Activated CD4-positive, alpha-beta T cell treated with anti-CD3 and anti-CD28 coated beads for 4 hours (primary cell): ENCODE measurements around the gene UBP1.
"Not testable (repeated sequence)": the region's sequence is repeated elsewhere in the genome, so short reads cannot be mapped to it uniquely, and the experiment has no call there.

Source experiments
- DNase-seq, 2 donors: peaks; one replicate each; pipeline ENCODE4 v3.0.0-alpha.2; 2020

Gene UBP1

DNA sequence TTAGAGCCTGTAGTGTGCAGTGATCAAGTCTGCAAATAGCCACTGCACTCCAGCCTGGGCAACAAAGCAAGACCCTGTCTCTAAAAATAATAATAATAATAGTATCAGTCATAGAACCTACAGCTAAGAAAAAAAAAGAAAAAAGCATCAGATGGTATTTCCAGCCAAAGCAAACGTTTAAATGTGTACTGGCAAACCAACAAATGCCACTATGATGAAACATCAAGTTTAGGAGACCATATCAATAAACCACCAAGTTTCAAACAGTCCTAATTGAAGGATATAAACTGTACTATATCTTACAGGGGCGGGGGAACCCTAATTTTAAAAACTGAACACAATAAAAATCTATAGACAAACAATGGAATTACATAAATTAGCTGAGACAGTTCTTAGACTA lies 6.4 kb downstream of the UBP1 start:
- no peak for DNase-seq

DNA sequence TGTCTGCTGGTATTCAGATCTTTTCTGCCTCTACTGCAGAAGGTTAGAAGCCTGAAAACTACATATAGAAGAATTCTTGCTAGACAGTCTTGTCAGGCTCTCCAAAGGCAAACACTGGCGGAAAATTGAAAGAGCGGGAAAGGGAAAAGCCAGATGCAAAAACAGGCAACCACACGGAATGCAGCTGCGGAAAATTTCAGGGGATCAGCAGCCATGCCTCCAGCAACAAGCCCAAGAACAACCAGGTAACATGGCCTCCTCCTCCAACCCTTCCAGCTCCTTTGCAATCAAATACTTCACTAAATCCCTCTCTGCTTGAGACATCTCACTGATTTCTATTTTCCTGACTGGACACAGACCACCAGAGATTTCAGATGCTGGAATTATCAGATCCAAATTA lies 9.6 kb downstream of the UBP1 start:
- DNase-seq, result no peak

DNA sequence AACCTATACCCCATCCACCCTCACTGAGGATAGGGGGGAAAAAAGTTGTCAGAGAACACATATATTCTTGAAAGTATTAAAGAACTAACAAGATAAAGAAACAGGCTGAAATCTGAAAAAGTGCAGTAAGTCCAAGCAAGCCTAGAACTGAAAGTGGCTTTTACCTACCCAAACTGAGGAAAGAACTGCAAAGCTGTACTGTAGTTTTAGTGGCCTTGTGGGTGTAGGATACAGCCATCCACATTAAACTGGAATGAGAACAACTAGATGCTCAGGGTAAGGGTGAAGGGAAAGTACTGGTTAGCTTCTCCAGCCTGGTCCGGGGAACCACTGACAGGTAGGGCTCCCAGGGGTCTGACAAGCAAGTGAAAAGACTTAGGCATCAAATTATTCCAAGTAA lies 10.1 kb downstream of the UBP1 start:
- DNase-seq, result no peak

DNA sequence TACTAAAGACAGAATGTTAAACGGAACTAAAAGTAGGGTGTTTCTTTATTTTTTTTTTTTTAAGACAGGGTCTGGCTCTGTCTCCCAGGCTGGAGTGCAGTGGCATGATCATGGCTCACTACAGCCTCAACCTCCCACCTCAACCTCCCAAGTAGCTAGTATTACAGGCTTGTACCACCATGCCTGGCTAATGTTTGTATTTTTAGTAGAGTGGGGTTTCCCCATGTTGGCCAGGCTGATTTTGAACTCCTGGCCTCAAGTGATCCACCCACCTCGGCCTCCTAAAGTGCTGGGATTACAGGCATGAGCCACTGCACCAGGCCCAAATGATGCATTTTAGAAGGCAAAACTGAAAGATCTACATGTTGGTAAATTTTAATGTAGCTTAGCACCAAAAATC lies 10.9 kb downstream of the UBP1 start:
- not testable (repeated sequence) for DNase-seq

GRCh38 chr3:33428734-33429133 lies 11.5 kb downstream of the UBP1 start:
- DNase-seq, result no peak

GRCh38 chr3:33426630-33427317 lies 13.4 kb downstream of the UBP1 start:
- no peak for DNase-seq

GRCh38 chr3:33426068-33426467 lies 14.1 kb downstream of the UBP1 start:
- DNase-seq, result no peak

DNA sequence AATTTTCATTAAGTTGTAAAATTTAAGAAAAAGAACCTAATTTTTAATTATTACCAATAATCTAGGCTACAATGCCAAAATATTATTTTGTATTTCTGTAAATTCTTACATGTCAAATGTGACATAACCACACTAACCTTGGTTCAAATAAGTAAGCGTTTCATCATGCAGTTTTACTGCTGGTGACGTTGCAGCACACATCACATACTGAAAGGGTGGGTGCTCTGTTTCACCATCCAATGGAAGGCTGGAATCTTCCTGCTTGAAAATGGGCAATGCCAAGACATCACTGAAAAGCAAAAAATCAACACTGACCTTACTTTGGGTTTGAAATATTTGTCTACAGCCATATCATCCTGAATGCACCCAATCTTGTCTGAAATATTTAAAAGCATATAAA lies 14.8 kb downstream of the UBP1 start:
- DNase-seq, result no peak

DNA sequence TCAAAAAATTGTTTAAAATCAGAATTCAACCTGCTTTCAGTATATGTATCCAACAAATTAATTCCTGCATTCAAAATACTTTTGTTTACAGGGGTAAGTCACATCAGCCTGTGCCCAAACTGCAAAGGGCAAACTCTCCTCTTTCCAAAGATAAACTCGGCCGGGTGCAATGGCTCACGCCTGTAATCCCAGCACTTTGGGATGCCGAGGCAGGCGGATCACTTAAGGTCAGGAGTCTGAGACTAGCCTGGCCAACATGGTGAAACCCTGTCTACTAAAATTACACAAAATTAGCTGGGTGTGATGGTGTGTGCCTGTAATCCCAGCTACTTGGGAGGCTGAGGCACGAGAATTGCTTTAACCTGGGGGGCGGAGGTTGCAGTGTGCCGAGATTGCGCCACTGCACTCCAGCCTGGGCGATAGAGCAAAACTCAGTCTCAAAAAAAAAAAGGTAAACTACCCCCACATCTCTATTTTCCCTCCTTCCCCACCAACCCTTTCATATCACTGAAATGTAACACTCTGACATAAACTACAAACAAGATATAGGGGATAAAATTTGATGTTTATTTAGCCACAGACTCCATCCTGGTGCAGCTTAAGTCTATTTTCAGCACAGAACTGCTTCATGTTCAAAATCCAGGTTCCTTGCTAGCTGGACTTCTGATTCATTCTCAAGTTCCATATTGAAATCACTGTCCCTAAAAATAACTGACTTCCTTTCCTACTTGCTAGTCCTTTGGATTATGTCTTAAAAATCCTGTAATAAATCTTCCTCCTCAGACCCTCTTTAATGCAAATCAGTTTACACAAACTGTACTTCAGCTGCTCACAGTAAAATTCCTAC lies 15.4 kb downstream of the UBP1 start:
- DNase-seq, result no peak

GRCh38 chr3:33420966-33421365 lies 19.2 kb downstream of the UBP1 start:
- DNase-seq, result no peak

DNA sequence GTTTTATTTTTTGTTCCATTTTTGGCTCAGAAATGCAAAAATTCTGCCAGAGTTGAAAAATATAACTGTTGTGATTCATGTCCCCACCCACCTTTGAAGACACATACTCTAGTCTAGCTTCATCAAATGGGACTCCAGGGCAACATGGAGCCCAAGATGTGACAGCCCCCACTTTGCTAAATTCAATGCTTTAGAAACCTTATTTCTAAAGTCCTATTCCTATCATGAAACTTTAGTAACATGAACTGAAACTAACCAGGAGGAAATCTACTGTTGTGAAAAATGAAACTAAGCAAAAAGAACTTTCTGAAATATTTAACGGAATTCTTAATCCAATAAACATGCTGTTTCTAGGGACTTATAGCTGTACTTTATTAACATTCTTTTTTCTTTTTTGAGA lies 20.3 kb downstream of the UBP1 start:
- DNase-seq, result no peak

- DNase-seq, result no peak
Observed at GRCh38 chr3:33417066-33417673, 23.0 kb downstream of the UBP1 start.

- not testable (repeated sequence) for DNase-seq
Observed at GRCh38 chr3:33410816-33411215, 29.4 kb downstream of the UBP1 start.

DNA sequence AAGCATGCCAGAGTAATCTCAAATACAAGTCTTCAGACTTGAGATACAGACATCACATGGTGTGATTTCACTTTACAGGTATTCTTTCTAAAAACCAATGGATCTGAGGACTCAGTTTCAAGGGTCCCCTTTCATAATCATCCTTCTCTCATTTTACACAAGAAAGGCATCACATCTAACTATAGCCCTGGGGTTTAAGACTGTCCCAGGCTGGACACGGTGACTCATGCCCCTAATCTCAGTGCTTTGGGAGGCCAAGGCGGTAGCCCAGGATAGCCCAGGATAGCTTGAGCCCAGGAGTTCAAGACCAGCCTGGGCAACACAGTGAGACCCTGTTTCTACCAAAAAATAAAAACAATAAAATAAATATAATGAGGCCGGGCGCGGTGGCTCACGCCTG lies 36.4 kb downstream of the UBP1 start:
- no peak for DNase-seq

DNA sequence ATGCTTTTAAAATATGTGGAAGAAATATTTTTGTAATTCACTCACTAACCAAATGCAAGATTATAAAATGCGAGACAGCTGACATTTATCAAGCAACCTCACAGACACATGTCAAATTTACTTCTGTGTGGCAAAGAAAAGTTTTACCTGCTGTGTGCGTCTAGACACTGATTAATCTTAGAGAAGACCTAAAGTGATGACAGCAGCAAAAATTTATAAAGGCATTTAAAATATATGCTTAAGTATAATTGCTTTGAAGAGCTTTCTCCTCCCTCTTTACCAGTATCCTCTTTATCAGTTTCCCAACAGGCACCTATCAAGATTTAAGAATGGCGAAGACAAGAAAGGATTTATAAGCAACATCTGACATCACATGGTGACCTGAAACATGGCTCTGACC lies 37.3 kb downstream of the UBP1 start:
- no peak for DNase-seq

DNA sequence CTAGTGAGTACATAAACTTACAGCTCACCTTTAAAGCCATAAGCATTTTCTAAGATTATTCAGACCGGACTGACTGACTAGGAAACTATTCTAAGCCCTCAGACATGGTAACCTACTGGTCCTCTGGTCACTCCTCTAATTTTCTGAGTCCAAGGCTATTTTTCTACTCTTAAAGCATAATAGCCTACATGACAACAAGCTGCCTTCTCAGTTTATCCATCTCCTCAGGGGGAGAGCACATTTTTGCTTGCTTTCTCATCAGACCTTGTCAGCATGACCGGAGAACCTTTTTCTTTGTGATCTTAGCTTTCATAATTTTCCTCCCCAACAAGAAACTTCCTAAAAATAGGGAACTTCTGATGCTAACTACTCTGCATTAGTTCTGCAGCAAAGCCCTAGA lies 38.4 kb downstream of the UBP1 start:
- no peak for DNase-seq

GRCh38 chr3:33398410-33398809 lies 41.8 kb downstream of the UBP1 start:
- no peak for DNase-seq

DNA sequence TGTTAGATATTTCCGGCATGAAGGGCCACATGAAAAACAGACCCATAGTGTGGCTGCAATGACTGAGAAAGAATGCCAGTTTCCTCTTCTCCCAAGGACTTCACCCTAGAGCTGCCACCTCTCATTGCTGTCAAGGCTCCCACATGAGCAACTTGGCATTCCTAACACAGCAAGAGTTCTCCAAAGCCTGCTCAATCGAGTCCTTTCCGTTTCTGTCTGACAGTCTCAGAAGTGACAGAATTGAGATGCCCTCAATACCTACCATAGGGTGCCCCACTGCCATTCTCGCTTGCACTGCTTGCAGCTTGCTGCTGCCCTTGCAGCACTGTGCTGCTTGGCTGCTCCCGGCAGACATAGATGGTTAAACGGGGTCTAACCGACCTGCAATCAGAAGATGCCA lies 44.3 kb downstream of the UBP1 start:
- DNase-seq, result no peak

- no peak for DNase-seq
Observed at GRCh38 chr3:33394403-33395054, 45.7 kb downstream of the UBP1 start.

DNA sequence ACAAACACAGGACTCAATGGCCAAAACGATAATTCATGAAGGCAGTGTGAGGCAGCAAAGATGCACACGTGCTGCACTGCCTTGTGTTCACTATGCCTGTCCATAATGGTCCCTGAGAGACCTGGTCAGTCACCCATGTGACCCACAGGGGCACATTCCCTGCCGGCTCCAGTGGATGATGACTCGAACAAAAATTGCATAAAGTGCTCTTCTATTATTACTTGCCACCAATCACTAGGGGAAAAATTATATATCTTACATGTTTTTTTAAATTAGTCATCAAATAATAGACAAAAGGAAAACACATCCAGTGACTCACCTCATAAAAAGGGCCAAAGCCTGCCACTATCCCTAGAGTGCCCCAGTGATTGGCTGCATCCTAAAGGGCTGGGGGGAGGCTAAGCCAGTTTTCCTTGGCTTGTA lies 47.5 kb downstream of the UBP1 start:
- DNase-seq, result no peak

- DNase-seq, result no peak
Observed at GRCh38 chr3:33392144-33392543, 48.1 kb downstream of the UBP1 start.

DNA sequence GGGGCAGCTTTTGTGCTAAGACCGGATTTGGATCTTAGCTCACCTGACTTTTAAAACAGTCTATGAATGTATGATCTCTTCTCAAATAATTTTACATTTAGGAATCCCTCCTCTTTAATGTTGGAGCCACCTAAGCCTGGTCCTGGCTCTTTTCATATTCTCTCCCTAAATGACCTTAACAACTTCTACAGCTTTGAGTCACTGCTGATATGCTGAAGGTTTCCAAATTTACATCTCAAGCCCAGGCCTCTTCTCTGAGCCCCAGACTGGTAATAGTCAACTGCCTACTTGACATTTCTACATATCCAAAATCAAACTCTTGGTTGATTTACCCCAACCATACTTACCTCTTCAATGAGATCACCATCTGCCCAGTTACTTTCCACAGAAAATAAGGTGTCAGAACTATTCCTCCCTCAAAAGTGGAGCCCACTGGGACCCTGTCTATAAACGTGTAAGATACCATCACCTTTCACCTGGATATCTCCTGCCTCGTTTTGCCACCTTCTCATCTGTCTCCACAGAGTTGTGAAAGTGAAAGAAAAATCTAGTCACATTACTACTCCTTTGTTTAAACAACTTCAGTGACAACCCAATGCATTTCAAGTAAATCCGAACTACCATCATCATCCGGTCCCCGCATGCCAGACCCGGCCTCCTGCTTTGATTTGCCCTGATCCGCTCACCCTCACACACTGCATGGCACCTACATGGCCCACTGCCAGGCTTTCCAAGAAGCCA lies 48.8 kb downstream of the UBP1 start:
- no peak for DNase-seq

DNA sequence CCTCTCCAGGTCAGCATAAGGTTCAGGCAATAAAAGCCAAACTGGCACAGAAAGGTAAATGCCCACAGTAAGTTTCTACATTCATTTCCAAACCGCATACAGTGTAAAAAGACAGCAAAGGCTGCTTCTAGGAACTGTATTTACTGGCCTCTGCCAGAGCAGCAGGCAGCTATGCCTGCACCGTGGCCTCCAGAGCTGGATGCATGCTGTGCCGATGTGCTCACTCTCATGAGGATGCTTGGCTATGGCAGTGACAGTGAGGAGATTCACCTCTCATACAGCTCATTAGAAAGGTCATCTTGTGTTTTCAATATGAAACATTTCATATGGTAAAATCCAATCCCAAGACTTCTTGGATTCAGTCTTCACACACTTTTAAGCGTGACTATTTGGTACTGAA lies 50.3 kb downstream of the UBP1 start:
- no peak for DNase-seq
